Colonic mucosa (tissue), 4 donors: ENCODE data around the gene GMFB. TPM values are rescaled to one million over a fixed set of nuclear protein-coding genes. Genes with fewer than 3 reads are reported as not detected.

Source experiments
- DNase-seq: peaks from one replicate; pipeline ENCODE4 v3.0.0-alpha.2; 2020
- H3K27ac ChIP-seq: fragments of 200-600 bp; one replicate; pipeline ENCODE4 v1.8.0; 2021
- H3K27me3 ChIP-seq: fragments of 200-600 bp; one replicate; pipeline ENCODE4 v1.8.0; 2021
- H3K36me3 ChIP-seq: fragments of 200-600 bp; one replicate; pipeline ENCODE4 v1.8.0; 2021
- H3K4me1 ChIP-seq: fragments of 200-600 bp; one replicate; pipeline ENCODE4 v1.8.0; 2021; ENCODE audit warnings: mild to moderate bottlenecking
- H3K4me3 ChIP-seq: fragments of 200-600 bp; one replicate; pipeline ENCODE4 v1.8.0; 2021
- H3K9ac ChIP-seq, 2 donors: one replicate each; pipeline ENCODE4 v1.7.0; 2013; ENCODE audit warnings: control low read depth in 2 of 2, low read depth in 2 of 2, low read length in 2 of 2
- H3K9me3 ChIP-seq: fragments of 200-600 bp; one replicate; pipeline ENCODE4 v1.8.0; 2021
- CTCF ChIP-seq: fragments of 200-600 bp; IDR thresholded peaks from one replicate; pipeline ENCODE4 v1.8.0; 2022; ENCODE audit warnings: antibody characterized with exemption, mild to moderate bottlenecking
- intact Hi-C: fragments of 100-400 bp; cut with DNase I; formaldehyde crosslinking; loops from one replicate; pipeline ENCODE4 v1.14.1; 2022
- total RNA-seq, 2 donors: library from RNA; stranded (reverse); fragmentation: NEBNext Ultra II Directional in 1 of 2; extraction: Animal tissue kit (Norgen Biotek cat#: 25700) in 1 of 2; gene quantifications; one replicate each; pipeline ENCODE4 v1.2.1, GENCODE V29; 2021
- donor health status: healthy.
- donor health status: DM: no; HTN: no; CAD: no.
- donor health status: DM: no; HTN: no; CAD: no.

The GMFB gene
- total RNA-seq, 2 donors from 2014 or later: 67.8 to 85.7 TPM

DNA sequence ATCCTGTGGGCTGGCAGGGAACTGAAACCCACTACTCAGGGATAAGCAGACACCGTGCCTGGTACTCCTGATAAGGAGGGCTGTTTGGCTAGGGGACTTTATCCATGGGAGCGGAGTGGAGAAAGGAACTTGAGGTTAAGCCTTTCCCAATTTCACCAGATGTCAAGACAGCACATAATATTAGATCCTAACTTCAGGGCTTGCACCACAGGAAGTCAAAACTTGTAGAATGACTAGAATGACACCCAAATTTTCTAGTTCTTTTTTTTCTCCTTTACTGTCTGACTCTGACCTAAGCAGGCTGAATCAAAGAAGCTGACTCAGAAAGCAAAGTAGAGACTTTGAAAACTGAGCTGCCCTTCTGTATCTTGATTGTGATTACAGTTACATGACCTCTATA is 13.8 kb upstream of the GMFB start:
- Histone ChIP-seq H3K27me3 (no peaks in the 10 kb centered on the region), H3K36me3 (no peaks in the 10 kb centered on the region), H3K9me3 (no peaks in the 10 kb centered on the region), H3K4me1 (no peaks in the 10 kb centered on the region), H3K9ac (no peak overlapping the region), H3K27ac (no peak overlapping the region), H3K4me3 (no peak overlapping the region)
- TF ChIP-seq CTCF: no peak
- intact Hi-C loops: no loop called here
- no peak for DNase-seq

DNA sequence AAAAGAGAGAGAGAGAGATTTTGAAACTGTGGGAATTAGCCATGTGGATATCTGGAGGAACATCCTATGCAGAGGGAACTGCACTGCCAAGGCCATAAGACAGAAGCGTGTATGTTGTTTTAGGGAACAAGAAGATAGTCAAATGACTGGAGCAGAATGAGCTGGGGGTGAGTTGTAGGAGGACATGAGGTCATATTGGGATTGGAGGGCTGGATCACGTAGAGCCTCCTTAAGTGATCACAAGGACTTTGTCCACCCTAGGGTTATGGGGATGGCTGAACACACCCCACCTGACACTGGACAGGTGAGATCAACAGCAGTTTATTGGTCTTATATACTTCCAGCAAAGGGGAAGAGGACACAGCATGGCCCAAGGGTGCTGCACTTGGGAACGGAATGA is 12.7 kb upstream of the GMFB start:
- H3K4me1 ChIP-seq: peaks cover 5% of the 10 kb centered on the region
- H3K36me3 ChIP-seq: no peaks in the 10 kb centered on the region
- no peaks in the 10 kb centered on the region for H3K9me3 ChIP-seq
- no peak overlapping the region for H3K27ac ChIP-seq
- no peaks in the 10 kb centered on the region for H3K27me3 ChIP-seq
- no peak for DNase-seq
- no peak overlapping the region for H3K9ac ChIP-seq
- H3K4me3 ChIP-seq: no peak overlapping the region
- intact Hi-C loops: no loop called here
- TF ChIP-seq CTCF: no peak

GRCh38 chr14:54500744-54501143 is 12.0 kb upstream of the GMFB start:
- no peak for TF ChIP-seq CTCF
- intact Hi-C loops: no loop called here
- DNase-seq: no peak
- no peaks in the 10 kb centered on the region for H3K9me3 ChIP-seq
- H3K9ac ChIP-seq: no peak overlapping the region
- no peak overlapping the region for H3K27ac ChIP-seq
- no peaks in the 10 kb centered on the region for H3K36me3 ChIP-seq
- H3K4me3 ChIP-seq: no peak overlapping the region
- peaks cover 5% of the 10 kb centered on the region for H3K4me1 ChIP-seq
- H3K27me3 ChIP-seq: no peaks in the 10 kb centered on the region

- no peaks in the 10 kb centered on the region for H3K36me3 ChIP-seq
- H3K9me3 ChIP-seq: no peaks in the 10 kb centered on the region
- H3K27ac ChIP-seq: no peak overlapping the region
- peaks cover 5% of the 10 kb centered on the region for H3K4me1 ChIP-seq
- no peak for TF ChIP-seq CTCF
- H3K27me3 ChIP-seq: no peaks in the 10 kb centered on the region
- H3K4me3 ChIP-seq: no peak overlapping the region
- intact Hi-C loops: no loop called here
- H3K9ac ChIP-seq: no peak overlapping the region
- no peak for DNase-seq
These were observed 9.8 kb upstream of the GMFB start for GRCh38 chr14:54498579-54498978.

- H3K4me3 ChIP-seq: no peak overlapping the region
- intact Hi-C loops: no loop called here
- peak; percentile 61 for DNase-seq
- no peaks in the 10 kb centered on the region for H3K36me3 ChIP-seq
- H3K9ac ChIP-seq: no peak overlapping the region
- H3K27ac ChIP-seq: no peak overlapping the region
- no peak for TF ChIP-seq CTCF
- peaks cover 5% of the 10 kb centered on the region for H3K4me1 ChIP-seq
- no peaks in the 10 kb centered on the region for H3K9me3 ChIP-seq
- no peaks in the 10 kb centered on the region for H3K27me3 ChIP-seq
These were observed 9.3 kb upstream of the GMFB start for GRCh38 chr14:54498095-54498531.

DNA sequence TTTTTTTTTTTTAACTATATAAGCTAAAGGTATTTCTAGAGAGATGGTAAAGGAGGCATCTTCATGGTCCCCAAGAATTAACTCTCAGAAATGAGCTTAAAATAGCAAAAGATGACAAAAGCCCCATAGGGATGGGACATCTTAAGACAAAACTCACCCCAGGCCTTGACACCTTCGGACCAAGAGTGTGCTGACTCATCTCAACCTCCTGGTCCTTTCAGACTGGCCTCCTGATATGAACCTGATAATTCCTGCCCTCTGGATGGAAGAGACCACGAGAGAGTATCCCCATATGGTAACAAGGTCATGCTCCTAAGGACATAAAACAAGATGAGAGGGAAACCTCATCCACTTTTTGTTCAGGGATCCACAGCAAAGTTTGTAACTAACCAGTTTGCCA is 8.4 kb upstream of the GMFB start:
- Histone ChIP-seq H3K4me3 (no peak overlapping the region), H3K4me1 (peaks cover 5% of the 10 kb centered on the region), H3K27me3 (no peaks in the 10 kb centered on the region), H3K9ac (no peak overlapping the region), H3K9me3 (no peaks in the 10 kb centered on the region), H3K27ac (no peak overlapping the region), H3K36me3 (no peaks in the 10 kb centered on the region)
- no peak for DNase-seq
- intact Hi-C loops: no loop called here
- no peak for TF ChIP-seq CTCF
